Measurements from ENCODE around the gene WDFY4.

Gene WDFY4

DNA sequence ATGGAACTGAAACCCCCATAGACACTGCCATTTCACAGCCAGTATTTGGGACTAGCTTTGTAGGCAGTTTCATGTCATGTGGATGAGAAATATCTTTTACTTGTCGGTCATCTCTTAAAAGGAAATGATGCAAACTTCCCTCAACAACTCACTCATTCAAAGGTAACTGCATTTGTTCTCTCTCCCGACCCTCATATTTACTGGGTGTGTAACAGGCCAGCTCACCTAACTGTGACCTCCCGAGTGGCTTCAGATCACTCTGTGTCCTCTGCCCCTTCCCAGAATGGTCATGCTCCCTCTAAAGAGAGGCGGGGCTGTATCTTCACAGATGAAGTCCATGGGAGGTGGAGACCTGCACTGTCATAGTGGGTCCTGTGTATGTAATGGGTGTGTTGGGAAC is 240.3 kb downstream of the WDFY4 start:
- TF ChIP-seq TCF4 (CRISPR knock-in tag; IDR thresholded peaks at IDR 0.05; ENCODE audit: borderline replicate concordance): no peak

GRCh38 chr10:48926255-48926654 is 241.6 kb downstream of the WDFY4 start:
- TF ChIP-seq PPARA (CRISPR knock-in tag; IDR thresholded peaks at IDR 0.05; ENCODE audit: borderline replicate concordance) (no peak), TOX (CRISPR knock-in tag; IDR thresholded peaks at IDR 0.05; ENCODE audit: borderline replicate concordance) (no peak), CSRNP3 (CRISPR knock-in tag; IDR thresholded peaks at IDR 0.05) (no peak), CREB5 (CRISPR knock-in tag; IDR thresholded peaks at IDR 0.05; ENCODE audit: low read depth) (no peak), ISL1 (CRISPR knock-in tag; IDR thresholded peaks at IDR 0.05) (no peak), ESRRG (CRISPR knock-in tag; IDR thresholded peaks at IDR 0.05) (no peak), BACH2 (CRISPR knock-in tag; IDR thresholded peaks at IDR 0.05; ENCODE audit: borderline replicate concordance) (no peak), GLIS3 (CRISPR knock-in tag; IDR thresholded peaks at IDR 0.05) (no peak)
- ATAC-seq: no peak

More for the DNA sequence above, 240.3 kb downstream of the WDFY4 start:
- ATAC-seq: no peak

DNA sequence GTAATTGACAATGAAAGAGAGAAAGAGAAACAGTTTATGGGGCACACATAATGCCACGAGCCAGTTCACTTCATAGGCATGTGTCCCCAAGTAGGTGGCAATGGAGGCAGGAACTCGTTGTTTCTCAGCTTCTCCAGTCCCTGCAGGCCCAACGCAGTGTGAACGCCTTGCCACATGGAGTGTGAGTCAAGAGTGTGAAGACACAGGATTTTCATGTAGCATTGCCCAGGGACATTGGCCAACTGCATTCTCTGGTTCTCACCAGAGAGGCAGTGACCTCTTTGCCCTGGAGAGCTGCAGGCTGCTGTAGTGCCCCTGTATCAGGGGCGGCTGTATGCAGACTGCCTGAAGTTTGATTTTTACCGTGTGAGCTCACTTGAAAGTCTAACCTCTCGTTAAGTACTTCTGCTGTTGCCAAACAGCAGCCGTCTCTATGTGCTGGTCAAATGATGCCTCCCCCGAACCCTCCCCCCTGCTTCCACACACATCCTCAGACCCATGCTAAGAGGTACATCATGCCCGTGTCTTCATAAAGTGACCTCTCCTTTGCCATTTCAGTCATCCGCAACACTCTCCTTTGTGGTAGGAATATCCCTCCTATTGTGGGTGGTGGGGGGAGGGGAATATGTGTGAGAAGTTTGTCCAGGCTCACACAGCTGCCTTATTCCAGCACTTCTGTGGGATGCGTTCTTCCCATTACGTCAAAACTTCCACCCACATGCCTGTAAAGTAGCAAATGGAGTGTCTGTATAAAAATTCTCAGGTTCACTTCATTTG is 242.3 kb downstream of the WDFY4 start:
- no peak for ATAC-seq
- TF ChIP-seq CSDC2 (CRISPR knock-in tag; IDR thresholded peaks at IDR 0.05): no peak
- TF ChIP-seq ARNTL (CRISPR knock-in tag; IDR thresholded peaks at IDR 0.05; ENCODE audit: borderline replicate concordance, low read depth): no peak
- TF ChIP-seq ESRRG (CRISPR knock-in tag; IDR thresholded peaks at IDR 0.05): no peak
- no peak for TF ChIP-seq CREB5 (CRISPR knock-in tag; IDR thresholded peaks at IDR 0.05; ENCODE audit: low read depth)
- no peak for TF ChIP-seq GLIS3 (CRISPR knock-in tag; IDR thresholded peaks at IDR 0.05)
- no peak for TF ChIP-seq ZNF70 (CRISPR knock-in tag; IDR thresholded peaks at IDR 0.05)
- TF ChIP-seq ISL1 (CRISPR knock-in tag; IDR thresholded peaks at IDR 0.05): no peak
- TF ChIP-seq, protein P1, sequence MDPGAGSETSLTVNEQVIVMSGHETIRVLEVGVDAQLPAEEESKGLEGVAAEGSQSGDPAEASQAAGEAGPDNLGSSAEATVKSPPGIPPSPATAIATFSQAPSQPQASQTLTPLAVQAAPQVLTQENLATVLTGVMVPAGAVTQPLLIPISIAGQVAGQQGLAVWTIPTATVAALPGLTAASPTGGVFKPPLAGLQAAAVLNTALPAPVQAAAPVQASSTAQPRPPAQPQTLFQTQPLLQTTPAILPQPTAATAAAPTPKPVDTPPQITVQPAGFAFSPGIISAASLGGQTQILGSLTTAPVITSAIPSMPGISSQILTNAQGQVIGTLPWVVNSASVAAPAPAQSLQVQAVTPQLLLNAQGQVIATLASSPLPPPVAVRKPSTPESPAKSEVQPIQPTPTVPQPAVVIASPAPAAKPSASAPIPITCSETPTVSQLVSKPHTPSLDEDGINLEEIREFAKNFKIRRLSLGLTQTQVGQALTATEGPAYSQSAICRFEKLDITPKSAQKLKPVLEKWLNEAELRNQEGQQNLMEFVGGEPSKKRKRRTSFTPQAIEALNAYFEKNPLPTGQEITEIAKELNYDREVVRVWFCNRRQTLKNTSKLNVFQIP (CRISPR knock-in tag; IDR thresholded peaks at IDR 0.05; ENCODE audit: borderline replicate concordance, low read depth): no peak
- no peak for TF ChIP-seq BACH2 (CRISPR knock-in tag; IDR thresholded peaks at IDR 0.05; ENCODE audit: borderline replicate concordance)
- no peak for TF ChIP-seq ZFP3 (CRISPR knock-in tag; IDR thresholded peaks at IDR 0.05)
- TF ChIP-seq PATZ1 (CRISPR knock-in tag; IDR thresholded peaks at IDR 0.05; ENCODE audit: borderline replicate concordance): no peak
- TF ChIP-seq ZNF8 (CRISPR knock-in tag; IDR thresholded peaks at IDR 0.05): no peak
- no peak for TF ChIP-seq ZFP30 (CRISPR knock-in tag; IDR thresholded peaks at IDR 0.05)
- no peak for TF ChIP-seq CSRNP3 (CRISPR knock-in tag; IDR thresholded peaks at IDR 0.05)
